Activated T-helper 9 cell treated with anti-CD3 and anti-CD28 coated beads, Interleukin-2, amount 50 U/mL, for 16 hours (primary cell): ENCODE data around the gene SLC6A1.
"Not testable (repeated sequence)": the region's sequence is repeated elsewhere in the genome, so short reads cannot be mapped to it uniquely, and the experiment has no call there.

Source experiments
- DNase-seq: peaks from one replicate; pipeline ENCODE4 v3.0.0-alpha.2; 2020; ENCODE audit warnings: low read depth

Gene SLC6A1

DNA sequence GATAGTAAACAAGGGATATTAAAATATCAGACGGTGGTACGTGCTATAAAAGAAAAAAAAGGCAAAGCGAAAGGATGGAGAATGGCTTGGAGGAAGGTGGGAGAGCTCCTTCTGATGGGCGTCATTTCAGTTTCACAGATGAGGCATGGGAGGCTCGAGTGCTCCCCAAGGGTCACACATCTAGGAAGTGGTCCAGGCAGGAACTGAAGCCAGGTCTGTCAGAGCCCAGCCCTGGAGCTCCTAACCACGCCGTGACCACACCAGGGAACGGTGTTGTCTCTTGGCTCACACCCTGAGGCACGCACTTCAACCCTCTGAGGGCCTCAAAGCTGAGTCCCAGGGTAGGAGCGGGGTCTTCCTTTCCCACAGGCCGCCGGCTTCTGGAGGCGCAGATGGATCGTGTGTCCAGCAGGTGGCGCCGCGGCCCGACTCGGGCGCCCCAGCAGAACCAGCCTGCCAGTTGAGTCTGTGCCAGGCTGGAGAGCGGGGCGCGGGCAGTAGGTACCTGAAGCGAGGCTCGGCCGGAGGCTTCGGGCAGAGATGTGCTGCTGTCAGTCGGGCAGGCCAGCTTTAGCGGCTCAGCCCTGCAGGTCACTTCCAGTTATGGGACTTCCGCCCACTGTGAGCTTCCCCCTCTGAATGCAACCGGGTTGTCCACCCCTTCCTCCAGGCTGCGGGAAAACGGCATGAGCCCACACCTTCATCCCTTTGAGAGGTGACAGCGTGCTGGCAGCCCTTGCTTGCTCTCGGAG, 68.1 kb downstream of the SLC6A1 start:
- peak; percentile 20 for DNase-seq

DNA sequence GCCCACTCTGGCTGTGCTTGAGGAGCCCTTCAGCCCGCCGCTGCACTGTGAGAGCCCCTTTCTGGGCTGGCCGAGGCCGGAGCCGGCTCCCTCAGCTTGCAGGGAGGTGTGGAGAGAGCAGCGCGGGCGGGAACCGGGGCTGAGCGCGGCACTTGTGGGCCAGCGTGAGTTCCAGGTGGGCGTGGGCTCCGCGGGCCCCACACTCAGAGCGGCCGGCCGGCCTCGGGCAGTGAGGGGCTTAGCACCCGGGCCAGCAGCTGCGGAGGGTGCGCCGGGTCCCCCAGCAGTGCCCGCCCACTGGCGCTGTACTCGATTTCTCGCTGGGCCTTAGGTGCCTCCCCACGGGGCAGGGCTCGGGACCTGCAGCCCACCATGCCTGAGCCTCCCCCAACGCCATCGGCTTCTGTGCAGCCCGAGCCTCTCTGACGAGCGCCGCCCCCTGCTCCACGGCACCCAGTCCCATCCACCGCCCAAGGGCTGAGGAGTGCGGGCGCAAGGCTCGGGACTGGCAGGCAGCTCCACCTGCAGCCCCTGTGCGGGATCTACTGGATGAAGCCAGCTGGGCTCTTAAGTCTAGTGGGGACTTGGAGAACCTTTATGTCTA, 68.8 kb downstream of the SLC6A1 start:
- DNase-seq = not testable (repeated sequence)

GRCh38 chr3:11062704-11063103, 70.2 kb downstream of the SLC6A1 start:
- no peak for DNase-seq

GRCh38 chr3:11071096-11071755, 78.7 kb downstream of the SLC6A1 start:
- DNase-seq = no peak

- no peak for DNase-seq
These were observed 80.1 kb downstream of the SLC6A1 start for GRCh38 chr3:11072631-11073030.

GRCh38 chr3:11074011-11074410, 81.5 kb downstream of the SLC6A1 start:
- DNase-seq = no peak

DNA sequence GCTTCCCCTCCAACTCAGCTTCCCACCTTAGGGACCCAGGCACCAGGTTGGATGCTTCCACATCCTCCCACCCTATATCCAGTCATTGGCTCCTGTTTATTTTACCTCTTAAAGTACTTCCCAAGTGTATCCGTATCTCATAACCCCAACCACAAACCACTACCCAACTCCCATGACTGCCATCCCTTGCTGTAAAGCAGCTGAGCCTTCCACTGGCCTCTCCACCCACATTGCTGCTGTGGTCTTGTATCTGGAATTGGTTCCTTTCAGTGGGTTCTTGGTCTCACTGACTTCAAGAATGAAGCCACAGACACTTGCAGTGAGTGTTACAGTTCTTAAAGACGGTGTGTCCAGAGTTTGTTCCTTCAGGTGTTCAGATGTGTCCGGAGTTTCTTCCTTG, 81.9 kb downstream of the SLC6A1 start:
- no peak for DNase-seq

DNA sequence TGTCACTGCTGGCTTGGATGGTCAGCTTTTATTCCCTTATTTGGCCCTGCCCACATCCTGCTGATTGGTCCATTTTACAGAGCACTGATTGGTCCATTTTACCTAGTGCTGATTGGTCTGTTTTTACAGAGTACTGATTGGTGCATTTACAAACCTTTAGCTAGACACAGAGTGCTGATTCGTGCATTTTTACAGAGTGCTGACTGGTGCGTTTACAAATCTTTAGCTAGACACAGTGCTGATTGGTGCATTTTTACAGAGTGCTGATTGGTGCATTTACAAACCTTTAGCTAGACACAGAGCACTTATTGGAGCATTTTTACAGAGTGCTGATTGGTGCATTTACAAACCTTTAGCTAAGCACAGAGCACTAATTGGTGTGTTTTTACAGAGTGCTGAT, 82.6 kb downstream of the SLC6A1 start:
- DNase-seq = not testable (repeated sequence)

DNA sequence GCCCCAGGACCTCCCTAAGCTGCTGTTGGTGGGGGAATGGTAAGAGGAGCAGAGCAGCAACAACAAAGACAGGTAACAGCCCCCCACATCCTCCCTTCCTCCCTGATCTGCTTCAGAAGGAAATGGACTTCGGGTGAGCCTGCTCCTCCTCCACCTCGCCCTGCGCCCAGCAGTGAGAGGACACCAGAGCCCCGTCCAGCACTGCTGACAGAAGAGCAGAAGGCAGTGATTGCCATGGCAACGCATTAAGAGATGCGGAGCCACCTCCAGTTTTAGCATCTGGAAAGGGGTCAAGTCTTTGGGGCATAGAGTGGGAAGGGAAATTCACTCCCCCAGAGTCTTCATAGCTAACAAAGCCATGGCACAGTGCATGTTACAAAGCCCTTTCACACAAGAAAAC, 84.2 kb downstream of the SLC6A1 start:
- DNase-seq = no peak

DNA sequence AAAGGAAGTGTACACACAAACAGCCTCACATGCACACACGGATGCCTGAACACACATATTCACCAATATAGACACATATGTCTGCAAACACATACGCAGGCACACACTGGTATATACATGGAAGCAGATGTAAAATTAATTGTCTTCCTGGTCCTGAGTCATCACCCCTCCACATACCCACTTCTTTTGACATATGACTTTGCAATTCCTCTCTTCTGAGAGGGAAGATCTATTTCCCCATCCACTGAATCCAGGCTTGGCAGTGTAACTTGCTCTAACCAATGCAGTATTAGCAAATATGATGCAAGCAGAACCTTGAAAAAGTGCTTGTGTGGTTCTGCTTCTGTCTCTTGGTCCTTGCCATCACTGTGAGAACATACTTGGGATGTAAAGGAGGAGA, 84.9 kb downstream of the SLC6A1 start:
- DNase-seq = no peak

DNA sequence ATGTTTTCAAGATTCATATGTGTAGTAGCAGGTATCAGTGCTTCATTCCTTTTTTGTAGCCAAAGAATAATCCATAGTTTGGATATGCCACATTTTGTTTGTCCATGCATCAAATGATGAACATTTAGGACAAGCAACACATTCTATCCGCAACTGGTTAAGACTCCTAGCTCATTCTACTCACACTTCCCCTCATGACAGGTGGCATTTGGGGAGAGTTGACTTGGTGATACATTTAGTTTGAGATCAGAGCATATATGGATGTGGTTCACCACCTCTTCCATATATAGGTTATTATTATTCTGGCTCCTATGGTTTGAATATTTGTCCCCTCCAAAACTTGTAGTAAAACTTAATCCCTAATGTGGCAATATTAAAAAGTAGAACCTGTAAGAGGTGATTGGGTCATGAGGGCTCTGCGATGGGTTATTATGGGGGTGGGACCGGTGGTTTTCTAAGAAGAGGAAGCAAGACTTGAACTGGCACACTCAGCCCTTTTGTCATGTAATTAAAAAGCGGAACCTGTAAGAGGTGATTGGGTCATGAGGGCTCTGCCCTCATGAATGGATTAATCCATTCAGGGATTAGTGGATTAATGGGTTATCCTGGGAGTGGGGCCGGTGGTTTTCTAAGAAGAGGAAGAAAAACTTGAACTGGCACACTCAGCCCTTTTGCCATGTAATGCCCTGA, 86.4 kb downstream of the SLC6A1 start:
- DNase-seq = no peak

DNA sequence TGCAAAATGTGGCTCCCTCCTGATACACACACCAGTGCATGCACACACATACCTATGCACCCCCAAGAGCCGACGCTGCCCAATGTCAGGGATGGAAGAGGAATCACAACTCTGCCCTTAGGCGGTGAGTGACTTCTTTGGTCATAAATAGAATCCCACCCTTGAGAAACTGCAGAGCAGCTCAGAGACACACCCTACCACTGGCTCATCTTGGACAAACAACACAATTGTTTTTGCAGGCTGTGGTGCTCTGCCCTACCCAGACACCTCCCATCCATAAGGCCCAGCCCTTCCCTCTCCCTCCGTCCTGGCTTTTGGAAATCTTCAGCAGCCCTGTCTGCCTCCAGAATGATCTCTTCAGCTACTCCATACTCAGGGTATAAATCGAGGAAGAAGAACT, 87.9 kb downstream of the SLC6A1 start:
- DNase-seq = no peak

DNA sequence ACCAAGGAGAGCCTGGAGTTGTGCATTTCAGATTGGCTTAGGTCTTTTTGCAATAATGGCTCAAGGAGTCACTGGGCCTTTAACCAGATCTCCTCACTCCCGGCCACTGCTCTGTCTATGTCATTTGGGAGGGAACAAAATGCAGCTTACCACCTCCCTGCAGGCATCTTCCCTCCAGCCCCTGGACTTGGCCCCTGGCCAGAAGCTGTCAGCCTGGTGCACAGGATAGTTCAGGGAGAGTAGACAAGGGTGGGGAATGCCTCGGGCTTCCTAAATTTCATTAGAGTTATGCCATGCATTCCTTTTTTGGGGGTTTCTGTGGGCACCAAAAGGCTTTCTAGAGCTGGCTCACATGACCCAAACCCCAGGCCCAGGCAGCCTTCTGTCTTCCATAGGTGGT, 91.5 kb downstream of the SLC6A1 start:
- DNase-seq = no peak

- DNase-seq = no peak
These were observed 92.1 kb downstream of the SLC6A1 start for GRCh38 chr3:11084677-11085076.

DNA sequence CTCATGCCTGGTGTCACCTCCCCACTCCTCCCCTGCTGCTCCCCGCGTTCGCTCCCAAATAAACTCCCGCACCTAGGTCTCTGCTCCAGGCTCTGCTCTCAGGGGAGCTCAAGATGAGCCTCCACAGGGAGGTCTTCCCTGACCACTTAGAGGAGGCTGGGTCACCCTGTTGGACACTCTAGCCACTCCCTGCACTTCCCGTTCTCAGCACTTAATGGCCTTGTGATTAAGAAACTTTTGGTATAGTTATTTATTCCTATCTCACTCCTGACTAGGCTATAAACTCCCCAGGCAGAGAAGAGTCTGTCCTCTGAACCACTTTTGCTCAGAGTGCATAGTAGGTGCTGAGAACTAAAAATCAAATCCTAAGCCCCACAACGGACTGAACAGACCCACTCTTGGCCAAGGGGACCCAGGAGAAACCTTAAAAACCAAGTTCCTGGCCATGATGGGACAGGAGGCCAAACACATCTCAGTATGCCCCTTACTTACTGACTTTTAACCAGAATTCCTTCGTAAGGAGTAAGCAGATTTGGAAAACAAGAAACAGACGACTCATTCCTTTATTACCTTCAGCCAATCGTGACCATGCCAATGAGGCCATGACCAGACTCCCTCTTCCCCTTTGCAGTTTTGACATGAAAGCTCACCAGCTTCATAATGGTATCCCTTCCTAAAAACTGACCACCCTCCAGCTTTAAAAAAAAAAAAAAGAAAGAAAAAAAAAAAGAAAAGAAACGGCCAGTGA, 92.7 kb downstream of the SLC6A1 start:
- no peak for DNase-seq

GRCh38 chr3:11086856-11087255, 94.3 kb downstream of the SLC6A1 start:
- no peak for DNase-seq

- DNase-seq = no peak
These were observed 95.5 kb downstream of the SLC6A1 start for GRCh38 chr3:11088066-11088465.

DNA sequence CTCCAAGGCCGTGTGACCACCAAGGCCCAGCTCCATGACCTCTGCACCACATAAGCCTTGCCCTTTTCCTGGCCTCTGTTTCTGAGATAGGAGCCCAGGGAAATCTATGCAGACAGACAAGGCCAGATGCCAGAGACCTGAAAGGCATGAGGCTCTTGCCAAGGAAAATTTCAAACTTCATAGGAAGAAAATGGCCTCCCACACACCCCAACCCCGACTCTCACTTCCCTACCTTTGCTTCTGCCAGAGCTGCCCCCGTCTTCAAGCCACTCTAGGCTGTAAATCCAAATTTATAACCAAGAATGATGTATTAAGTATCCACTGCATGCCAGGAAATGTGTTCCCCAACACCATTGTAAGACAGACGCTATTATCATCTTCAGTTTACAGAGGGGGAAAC, 96.3 kb downstream of the SLC6A1 start:
- DNase-seq = no peak
